Muscle of arm (tissue), 14 donors: Measurements from ENCODE around the gene DSCAML1. TPM values are rescaled to one million over a fixed set of nuclear protein-coding genes. Genes with fewer than 3 reads are reported as not detected.

Experiments used
- DNase-seq: peaks from one replicate; pipeline ENCODE4 v3.0.0-alpha.2; 2013
- long read RNA-seq, 11 donors: transcript quantifications; one replicate each; lab custom pipeline, GENCODE V29; 2026
- polyA plus RNA-seq, 12 donors: library from polyadenylated mRNA; unstranded; fragments of 120-200 nt; gene quantifications; one replicate each; pipeline ENCODE4 v1.2.1, GENCODE V29; 2013; ENCODE audit not compliant: insufficient read length in 12 of 12

Gene DSCAML1
- 1 to 10 TPM in 1 of 12 donors, under 1 TPM in 9, not detected in 2; 0.27 to 2.4 (median 0.68) TPM for polyA plus RNA-seq
- long read RNA-seq, donor 1: 0 reads
- long read RNA-seq, donor 2: 0 reads
- long read RNA-seq, donor 3: 0 reads
- long read RNA-seq, donor 4: 0 reads
- long read RNA-seq, donor 5: 0 reads
- long read RNA-seq, donor 6: 0 reads
- long read RNA-seq, donor 7: 0 reads
- long read RNA-seq, donor 8: 0 reads
- long read RNA-seq, donor 9: 0 reads
- long read RNA-seq, donor 10: 0 reads
- long read RNA-seq, donor 11: 0 reads

DNA sequence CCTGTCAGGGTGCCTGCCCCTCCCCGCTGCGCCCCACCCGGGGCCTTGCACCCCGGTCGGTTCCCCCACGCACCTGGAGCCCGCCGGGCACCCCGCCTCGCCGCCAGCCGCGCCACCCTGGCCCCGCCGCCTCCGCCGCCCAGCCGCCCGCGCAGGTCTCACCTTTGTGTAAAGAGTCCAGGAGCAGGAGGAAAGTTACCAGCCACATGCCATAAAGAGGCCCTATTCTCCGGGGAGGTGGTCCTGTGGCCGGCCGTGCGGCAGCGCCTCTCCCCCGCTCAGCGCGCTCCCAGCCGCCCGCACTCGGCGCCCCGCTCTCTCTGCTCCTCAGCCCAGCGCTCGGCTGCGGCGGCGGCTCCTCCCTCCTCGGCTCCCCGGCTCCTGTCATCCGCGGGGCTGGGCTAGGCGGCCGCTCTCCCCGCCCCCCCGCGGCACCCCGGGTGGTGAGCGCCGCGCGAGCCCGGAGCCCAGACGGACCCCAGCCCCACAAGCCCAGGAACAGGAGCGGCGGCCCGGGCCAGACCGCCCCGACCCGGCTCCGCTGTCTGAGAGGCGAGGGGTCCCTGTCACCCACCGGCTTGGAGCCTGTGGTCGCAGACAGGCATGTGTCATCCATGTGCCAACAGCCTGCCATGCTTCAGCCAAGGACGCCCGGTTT, at the start of gene DSCAML1:
Gene DSCAML1 (minus strand): TSS at position 345 of the 658 bp plus-strand sequence. CDS start 137 bp downstream, at position 208.
- no peak for DNase-seq

DNA sequence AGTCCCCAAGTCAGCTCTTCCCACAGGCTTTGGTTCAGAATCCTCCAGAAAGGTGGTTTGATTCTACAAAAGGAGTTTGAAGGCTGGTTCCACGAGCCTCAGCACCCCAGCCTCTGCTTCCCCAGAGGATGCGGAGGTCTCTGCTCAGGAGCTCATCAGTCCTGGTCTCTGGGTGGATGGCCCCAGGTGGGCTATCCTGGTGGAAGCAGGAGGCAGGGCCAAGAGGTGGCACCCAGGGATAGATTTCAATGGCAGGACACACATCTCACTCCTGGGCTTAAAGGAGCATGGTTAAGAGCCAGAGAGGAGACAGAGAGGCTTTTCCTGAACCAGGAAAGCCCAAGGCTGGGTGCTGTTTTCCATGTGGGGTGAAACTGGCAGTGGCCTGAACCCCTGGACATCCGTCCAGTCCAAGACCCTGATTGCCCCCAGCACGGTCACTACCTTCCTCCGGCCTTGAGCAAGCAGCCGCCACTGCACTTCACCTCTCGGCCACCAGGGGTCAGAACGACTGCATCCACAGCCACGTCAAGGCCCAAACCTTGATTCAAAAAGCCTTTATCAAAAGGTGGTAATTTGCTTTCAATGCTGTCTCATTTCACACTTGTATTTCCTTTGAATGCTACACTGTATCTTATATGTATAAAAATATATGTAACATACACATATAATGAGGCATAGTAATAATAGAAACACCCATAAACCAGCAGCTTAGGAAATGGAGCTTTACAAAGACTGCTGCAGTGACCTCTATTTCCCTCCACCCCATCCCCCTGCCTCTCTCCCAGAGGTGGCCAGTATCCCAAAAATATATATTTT, 46.9 kb upstream of the DSCAML1 start:
- DNase-seq: peak; percentile 74

DNA sequence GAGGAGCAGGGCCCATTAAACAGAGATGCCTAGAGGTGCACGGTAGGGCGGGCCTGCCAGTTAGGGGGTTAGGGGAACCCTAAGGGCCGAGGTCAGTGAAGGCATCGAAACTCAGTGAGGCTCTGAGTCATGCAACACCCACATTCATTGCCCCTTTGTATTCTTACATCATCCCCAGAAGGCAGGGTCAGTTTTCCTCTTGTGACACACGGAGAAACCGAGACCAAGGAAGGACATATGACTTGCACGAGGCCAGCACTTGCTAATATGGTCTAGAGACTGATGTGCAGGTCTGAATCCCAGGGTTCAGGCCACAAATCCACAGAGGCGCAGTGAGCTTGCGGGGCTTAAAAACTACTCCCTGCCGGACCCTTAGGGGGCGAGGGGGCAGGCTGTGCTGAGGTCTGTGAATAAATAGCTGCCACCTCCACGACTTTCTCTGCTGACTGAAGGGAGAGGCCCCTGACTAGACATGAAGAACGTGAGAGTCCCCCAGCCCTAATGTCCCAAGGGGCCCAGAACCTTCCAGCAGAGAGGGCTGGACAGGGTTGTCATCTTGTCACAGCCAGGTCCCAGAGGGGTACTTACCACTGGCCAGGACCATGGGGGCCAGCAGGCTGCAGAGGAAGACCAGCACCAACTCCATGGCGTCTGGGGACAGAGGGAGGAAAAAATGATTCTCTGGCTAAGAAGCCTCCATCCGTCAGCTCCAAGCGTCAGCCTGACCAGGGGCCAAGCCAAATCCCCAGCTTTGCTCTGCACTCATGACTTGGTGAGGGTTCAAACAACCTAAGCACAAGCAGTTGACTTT, 45.3 kb upstream of the DSCAML1 start:
- DNase-seq: no peak

DNA sequence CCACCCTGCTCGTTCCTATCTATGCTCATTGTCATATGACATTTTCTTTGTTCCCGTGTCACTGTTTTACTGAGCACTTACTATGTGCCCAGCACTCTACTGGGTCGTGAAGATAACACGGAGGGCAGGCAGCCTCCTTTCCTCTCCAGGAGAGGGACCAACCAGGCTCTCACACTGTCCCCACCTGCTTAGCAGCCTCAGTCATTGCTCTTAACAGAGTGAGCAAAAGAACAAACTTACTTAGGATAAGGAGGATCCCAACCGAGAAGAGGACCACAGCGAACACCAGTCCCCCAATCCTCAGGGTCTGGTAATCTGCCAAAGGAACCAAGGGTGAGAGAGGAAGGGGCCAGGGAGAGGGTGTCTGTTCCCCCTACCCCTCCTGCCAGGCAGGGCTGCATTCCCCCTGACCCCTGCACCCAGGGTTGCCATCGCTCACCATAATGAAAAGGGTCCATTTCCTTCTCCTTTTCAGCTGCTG, 44.6 kb upstream of the DSCAML1 start:
- no peak for DNase-seq

DNA sequence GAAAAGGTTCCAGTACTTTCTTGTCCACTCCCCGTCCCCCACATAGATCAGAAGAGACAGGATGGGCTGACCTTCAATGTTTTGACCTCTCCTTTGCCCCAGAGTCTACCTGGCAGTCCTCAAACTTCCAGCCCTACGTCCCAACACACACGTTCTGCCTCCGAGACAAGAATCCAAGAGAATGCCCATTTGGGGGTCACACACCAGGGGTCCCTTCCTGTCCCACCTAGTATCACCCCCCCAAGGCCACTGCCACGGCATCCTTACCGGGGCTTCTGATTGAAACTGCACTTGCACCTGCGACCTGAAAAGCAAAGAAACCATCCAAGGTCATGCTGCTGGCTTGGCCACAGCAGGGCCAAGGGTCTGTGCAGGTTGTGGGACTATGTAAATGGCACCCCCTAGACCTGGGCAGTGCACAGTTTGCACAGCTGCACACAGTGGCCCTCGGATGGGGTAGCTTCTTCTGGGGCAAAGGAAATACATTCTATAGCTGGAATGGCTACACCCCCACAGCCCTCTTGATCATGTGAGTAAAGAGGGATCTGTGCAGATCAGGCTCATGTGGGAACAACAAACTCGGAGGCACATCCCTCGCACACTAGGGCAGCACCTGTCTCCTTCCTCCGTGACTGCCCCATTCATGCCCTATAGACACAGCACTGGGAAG, 44.0 kb upstream of the DSCAML1 start:
- no peak for DNase-seq

GRCh38 chr11:117839936-117840813, 43.2 kb upstream of the DSCAML1 start:
- no peak for DNase-seq

- no peak for DNase-seq
Measured at GRCh38 chr11:117839380-117839881, 42.4 kb upstream of the DSCAML1 start.

DNA sequence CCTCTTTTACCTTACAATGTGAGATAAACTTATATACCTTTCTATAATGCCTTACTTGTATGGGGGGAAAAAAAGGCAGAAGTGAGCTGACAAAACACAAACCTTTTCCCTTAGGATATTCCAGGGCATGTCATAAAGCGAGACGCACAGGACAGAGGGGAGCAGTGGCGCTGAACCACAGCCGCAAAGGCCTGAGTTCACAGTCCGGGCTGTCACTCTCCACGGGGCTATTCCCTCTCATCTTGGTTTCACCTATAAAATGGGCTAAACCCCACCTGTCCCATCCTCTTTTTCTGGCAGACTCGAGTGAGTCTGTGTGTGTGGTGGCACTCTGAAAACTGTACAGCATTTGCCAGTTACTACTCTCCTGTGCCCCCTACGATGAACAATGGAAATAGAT, 41.9 kb upstream of the DSCAML1 start:
- no peak for DNase-seq

- no peak for DNase-seq
Measured at GRCh38 chr11:117837791-117838190, 40.8 kb upstream of the DSCAML1 start.

DNA sequence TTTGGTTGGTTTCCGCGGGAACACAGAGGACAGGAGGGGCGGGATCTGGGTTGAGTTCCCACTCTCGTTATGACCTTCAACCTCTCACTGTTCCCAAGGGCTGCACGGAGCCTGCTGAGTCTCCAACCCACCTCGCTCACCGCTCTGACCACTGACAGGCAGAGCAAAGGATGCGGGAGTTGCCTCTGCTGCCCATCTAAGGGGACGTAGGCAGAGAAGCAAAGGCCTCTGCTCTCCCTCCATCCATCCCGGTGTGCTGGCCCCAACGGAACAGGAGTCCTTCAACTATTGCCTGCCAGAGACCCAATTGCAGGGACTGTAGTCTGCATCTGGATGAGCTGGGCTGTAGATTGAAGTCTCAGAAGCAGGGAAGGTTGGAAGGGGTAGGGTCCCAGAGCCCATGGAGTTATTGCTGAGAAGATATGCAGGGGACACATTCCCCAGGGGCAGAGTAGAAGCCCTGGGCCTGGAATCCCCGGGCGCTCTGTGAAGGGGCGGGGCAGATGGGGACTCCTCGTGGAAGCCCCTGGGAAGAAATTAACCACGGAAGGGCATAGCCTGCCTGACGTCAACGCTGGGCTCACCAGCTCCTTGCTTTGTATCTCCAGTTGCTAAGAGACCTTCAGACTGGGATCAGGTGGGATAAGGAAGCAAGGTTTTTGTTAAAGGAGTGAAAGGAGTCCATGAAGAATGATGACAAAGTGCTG, 40.2 kb upstream of the DSCAML1 start:
- no peak for DNase-seq

DNA sequence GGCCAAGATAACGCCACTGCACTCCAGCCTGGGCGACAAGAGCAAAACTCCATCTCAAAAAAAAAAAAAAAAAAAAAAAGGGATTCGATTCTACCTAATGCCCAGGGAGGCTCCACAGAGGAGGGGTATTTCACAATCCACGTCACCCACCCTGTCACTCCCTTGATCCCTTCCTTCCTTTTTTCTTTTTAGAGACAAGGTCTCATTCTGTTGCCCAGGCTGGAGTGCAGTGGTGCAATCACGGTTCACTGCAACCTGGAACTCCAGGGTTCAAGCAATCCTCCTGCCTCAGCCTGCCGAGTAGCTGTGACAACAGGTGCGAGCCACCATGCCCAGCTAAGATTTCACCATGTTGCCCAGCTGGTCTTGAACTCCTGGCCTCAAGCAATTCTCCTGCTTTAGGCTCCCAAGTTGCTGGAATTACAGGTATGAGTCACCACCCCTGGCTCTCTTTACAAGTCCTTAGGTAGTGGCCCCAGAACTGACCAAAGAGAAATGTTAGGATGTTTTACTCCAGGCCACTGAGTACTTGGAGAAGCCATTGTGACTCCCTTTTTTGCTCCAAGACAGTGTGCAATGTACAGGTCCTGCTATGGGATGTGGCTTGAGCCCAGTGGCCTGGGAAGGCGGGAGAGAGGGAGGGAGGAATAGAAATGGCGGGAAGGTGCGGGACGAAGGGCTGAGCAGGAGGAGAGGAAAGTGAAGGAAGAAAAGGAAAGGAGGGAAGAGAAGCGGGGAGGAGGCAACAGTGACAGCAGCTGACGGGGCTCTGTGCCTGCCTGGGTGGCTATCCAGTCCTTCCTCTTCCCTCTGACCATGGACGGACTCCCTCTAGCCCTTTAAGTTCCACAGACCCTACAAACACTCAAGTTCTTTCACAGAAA, 39.3 kb upstream of the DSCAML1 start:
- DNase-seq: no peak

DNA sequence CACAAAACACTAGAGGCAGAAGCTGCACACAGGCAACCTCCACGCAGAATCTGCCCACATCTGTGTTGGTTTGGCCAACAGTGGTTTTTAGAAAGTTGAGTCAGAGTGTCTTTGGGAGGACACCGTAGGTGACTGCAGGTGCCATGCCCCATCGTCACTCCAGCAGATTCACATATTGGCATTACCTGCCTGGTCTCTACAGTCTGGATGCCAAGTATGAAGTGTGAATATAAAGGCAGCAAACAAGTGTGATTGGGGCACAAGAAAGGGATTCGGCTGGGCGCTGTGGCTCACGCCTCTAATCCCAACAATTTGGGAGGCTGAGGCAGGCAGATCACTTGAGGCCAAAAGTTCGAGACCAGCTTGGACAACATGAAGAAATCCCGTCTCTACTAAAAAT, 38.6 kb upstream of the DSCAML1 start:
- DNase-seq: no peak

GRCh38 chr11:117834838-117835443, 37.9 kb upstream of the DSCAML1 start:
- DNase-seq: no peak

DNA sequence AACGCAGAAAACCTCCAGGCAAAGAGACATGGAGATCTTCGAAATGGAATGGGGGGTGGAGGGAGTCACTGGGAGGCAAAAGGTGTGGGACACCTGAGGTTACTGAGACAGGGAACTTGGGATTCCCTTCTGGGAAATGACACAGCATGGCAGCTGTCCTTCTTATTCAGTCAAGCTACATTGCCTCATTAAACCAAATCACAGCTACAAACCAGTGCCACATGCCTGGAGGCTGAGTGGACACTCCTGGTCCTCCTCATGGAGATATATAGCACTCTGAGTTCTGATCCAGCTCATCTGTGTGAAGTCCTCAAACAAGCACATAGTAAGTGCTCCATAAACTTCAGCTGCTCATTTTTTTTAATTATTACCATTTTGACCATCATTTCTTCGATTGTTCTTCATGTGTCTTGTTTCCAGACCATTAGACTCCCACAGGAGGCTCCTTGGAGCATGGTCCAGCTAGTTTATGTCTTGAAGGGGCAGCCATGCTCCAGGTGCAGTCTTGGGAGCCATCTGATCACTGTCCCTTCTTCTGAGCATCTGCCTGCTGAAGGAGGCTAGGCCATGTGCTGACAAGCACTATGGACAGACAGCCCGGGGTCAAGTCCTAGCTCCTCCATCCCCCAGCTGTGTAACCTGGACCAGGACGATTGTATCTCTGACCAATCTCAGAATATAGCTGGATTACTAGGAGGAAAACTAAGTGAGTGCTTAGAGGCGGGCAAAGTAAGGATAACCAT, 37.2 kb upstream of the DSCAML1 start:
- DNase-seq: no peak

GRCh38 chr11:117833401-117833891, 36.4 kb upstream of the DSCAML1 start:
- no peak for DNase-seq

- DNase-seq: no peak
Measured at GRCh38 chr11:117832511-117832910, 35.5 kb upstream of the DSCAML1 start.
